Erythroblast (primary cell): ENCODE results near the gene CEP76.

Experiments
- GATA1 ChIP-seq: IDR thresholded peaks from 2 replicates; pipeline ENCODE4 v1.6.1; 2011; ENCODE audit warnings: low read depth, mild to moderate bottlenecking, control low read depth, low read length, moderate library complexity
- POLR2A ChIP-seq: IDR thresholded peaks from 2 replicates; pipeline ENCODE4 v1.6.1; 2011; ENCODE audit warnings: mild to moderate bottlenecking, low read length

DNA sequence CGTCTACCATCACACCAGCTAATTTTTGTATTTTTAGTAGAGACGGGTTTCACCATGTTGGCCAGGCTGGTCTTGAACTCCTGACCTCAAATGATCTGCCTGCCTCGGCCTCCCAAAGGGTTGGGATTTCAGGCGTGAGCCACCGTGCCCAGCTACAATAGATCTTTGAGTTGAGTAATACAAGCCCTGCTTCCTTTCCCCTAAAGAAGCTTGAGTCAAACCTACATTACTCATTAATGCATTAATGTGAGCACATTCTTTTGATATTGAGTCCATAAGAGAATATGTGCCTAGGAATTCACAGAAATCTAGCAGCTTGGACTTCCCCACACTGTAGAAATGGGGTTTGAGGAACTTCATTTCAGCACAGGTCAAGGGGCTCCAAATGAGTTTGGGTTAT lies 39.9 kb upstream of the CEP76 start:
- TF ChIP-seq POLR2A (no peak), GATA1 (no peak)
